MCF 10A (cell line): ENCODE results near the gene DNAH3. TPM values are rescaled to one million over a fixed set of nuclear protein-coding genes. Genes with fewer than 3 reads are reported as not detected.

Experiments used
- BruUV-seq: library from RNA; stranded (reverse); fragments of 400-500 nt; replicated peaks from 2 replicates; lab custom pipeline; 2021; lab: Mats Ljungman, UMichigan
- CTCF ChIA-PET: fragments of 300-600 bp; sonication (Branson Sonifier 250); formaldehyde crosslinking; extraction: SDS; loops from one replicate; lab custom pipeline; 2021; ENCODE audit warnings: antibody characterized with exemption, inconsistent platforms; lab: Yijun Ruan, JAX
- POLR2A ChIA-PET: fragments of 300-600, 350-650 bp; sonication (Branson Sonifier 250); formaldehyde crosslinking; extraction: SDS; loops from one replicate; lab custom pipeline; 2020; ENCODE audit warnings: antibody characterized with exemption, inconsistent platforms; lab: Yijun Ruan, JAX
- DNase-seq: peaks from one replicate; pipeline ENCODE4 v3.0.0-alpha.2; 2018; ENCODE audit not compliant: unreplicated experiment
- H3K27ac Mint-ChIP-seq: one replicate; pipeline ENCODE4 v1.8.0; 2022; ENCODE audit warnings: mild to moderate bottlenecking, low read depth, mixed read lengths; ENCODE audit not compliant: unreplicated experiment
- H3K27me3 Mint-ChIP-seq: one replicate; pipeline ENCODE4 v1.8.0; 2022; ENCODE audit warnings: mixed read lengths; ENCODE audit not compliant: insufficient read depth, unreplicated experiment
- H3K36me3 Mint-ChIP-seq: one replicate; pipeline ENCODE4 v1.8.0; 2022; ENCODE audit warnings: mild to moderate bottlenecking, moderate library complexity, mixed read lengths; ENCODE audit not compliant: insufficient read depth, unreplicated experiment
- H3K4me1 Mint-ChIP-seq: one replicate; pipeline ENCODE4 v1.8.0; 2022; ENCODE audit warnings: mixed read lengths; ENCODE audit not compliant: insufficient read depth, unreplicated experiment
- H3K4me3 Mint-ChIP-seq: one replicate; pipeline ENCODE4 v1.8.0; 2022; ENCODE audit warnings: mild to moderate bottlenecking, moderate library complexity, mixed read lengths; ENCODE audit not compliant: unreplicated experiment
- H3K9me3 Mint-ChIP-seq: one replicate; pipeline ENCODE4 v1.8.0; 2022; ENCODE audit warnings: mixed read lengths; ENCODE audit not compliant: unreplicated experiment
- intact Hi-C: fragments of 100-400 bp; cut with micrococcal nuclease; formaldehyde crosslinking; loops from 2 replicates; pipeline ENCODE4 v1.14.1; 2022
- total RNA-seq: library from RNA; stranded (reverse); gene quantifications from 2 replicates; pipeline ENCODE4 v1.2.3, GENCODE V29; 2022
- TF ChIP-seq, protein P1 (sequence below): fragments of 200-600 bp; IDR thresholded peaks from one replicate; pipeline ENCODE4 v1.8.0; 2022; ENCODE audit warnings: antibody characterized with exemption, mild to moderate bottlenecking; ENCODE audit not compliant: unreplicated experiment

DNAH3 gene
- total RNA-seq, 1 experiment from 2014 or later: not detected

DNA sequence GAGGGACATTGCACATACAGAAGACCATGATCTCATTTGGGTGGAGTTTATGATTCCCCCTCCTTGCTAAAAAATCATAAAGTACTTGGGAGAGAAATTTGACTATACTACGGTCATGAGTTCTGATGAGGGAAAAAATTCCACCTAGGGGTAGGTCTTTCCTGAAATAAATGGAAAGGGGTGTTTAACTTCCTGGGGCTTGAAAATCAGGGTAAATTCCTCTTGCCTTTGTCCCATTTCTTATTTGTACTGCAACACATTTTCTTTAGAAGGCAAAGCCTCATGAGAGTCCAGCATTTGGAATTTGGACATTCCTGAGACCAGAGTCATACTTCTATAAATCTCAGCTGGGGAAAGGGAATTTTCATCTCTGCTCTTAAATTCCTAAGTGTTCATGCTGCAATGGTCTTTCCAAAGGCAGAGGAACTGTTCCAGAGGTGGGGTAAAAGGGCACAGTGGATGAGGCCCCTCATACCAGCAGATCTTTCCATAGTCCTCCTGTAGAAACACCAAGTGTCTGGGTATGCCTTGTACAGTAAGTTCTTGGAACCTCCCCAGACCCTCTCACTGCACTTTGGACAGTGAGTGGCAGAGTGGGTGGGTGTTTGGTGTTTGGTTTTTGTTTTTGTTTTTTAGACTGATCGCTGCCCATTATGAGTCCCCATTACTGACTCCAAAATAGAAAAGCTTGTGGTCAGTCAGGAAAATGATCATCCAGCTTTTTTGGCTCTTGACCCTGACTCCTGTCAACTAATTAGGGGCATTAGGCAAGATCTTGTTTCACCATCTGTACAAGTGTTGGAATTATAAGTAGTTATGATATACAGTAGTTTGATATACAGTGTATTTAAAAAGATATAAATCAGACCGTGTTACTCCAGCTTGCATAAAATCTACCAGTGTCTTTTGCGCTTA is 244.0 kb downstream of the DNAH3 start:
- intact Hi-C loops: no loop called here
- H3K4me1 Mint-ChIP-seq: peaks cover 68% of the 10 kb centered on the region
- peak overlapping the region; percentile 86 for H3K27ac Mint-ChIP-seq
- ChIA-PET CTCF (interaction anchor here (0.6 to 4.4 kb wide), 3 partner anchors 56 to 138 kb away, joined by 4 to 33 read pairs (median 5); no protein-coding TSS in a partner anchor), POLR2A (interaction anchor here (0.6 to 16.0 kb wide), 6 partner anchors 8 to 395 kb away, joined by 3 to 343 read pairs (median 5); no protein-coding TSS in a partner anchor)
- H3K9me3 Mint-ChIP-seq: no peaks in the 10 kb centered on the region
- BruUV-seq: no TSS peak
- TF ChIP-seq, protein P1, sequence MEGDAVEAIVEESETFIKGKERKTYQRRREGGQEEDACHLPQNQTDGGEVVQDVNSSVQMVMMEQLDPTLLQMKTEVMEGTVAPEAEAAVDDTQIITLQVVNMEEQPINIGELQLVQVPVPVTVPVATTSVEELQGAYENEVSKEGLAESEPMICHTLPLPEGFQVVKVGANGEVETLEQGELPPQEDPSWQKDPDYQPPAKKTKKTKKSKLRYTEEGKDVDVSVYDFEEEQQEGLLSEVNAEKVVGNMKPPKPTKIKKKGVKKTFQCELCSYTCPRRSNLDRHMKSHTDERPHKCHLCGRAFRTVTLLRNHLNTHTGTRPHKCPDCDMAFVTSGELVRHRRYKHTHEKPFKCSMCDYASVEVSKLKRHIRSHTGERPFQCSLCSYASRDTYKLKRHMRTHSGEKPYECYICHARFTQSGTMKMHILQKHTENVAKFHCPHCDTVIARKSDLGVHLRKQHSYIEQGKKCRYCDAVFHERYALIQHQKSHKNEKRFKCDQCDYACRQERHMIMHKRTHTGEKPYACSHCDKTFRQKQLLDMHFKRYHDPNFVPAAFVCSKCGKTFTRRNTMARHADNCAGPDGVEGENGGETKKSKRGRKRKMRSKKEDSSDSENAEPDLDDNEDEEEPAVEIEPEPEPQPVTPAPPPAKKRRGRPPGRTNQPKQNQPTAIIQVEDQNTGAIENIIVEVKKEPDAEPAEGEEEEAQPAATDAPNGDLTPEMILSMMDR: no peak
- no peaks in the 10 kb centered on the region for H3K27me3 Mint-ChIP-seq
- H3K4me3 Mint-ChIP-seq: peak overlapping the region; percentile 55
- H3K36me3 Mint-ChIP-seq: no peaks in the 10 kb centered on the region
- DNase-seq: peak; percentile 63

DNA sequence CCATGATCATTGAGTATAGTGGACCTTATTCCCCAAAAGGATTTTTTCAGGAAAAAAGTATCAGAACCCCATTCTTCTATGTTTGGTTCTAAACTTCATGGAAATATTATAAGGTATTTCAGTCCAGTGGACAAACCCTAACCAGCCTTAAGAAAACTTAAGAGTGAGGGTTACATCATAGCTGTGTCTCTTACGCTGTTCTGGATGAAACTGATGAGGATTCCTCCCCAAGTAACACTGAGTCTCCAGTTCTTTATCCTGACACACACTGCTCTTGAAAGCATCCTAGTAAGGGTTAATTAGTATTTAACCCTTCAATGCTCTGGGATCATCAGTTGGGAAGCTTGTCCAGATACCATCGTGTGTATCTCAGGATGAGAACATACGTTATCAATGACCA is 245.1 kb downstream of the DNAH3 start:
- no TSS peak for BruUV-seq
- H3K36me3 Mint-ChIP-seq: peaks cover 5% of the 10 kb centered on the region
- CTCF ChIA-PET: interaction anchor here (0.7 to 4.4 kb wide), 2 partner anchors 55 to 99 kb away, joined by 5 to 33 read pairs; partner anchors contain the start of gene REXO5
- TF ChIP-seq, protein P1: no peak
- H3K27ac Mint-ChIP-seq: peak overlapping the region; percentile 86
- POLR2A ChIA-PET: interaction anchor here (3.3 to 16.0 kb wide), 3 partner anchors 8 to 54 kb away, joined by 17 to 343 read pairs (median 47); no protein-coding TSS in a partner anchor
- H3K4me3 Mint-ChIP-seq: peak overlapping the region; percentile 55
- H3K27me3 Mint-ChIP-seq: no peaks in the 10 kb centered on the region
- intact Hi-C loops: no loop called here
- peaks cover 64% of the 10 kb centered on the region for H3K4me1 Mint-ChIP-seq
- DNase-seq: no peak
- no peaks in the 10 kb centered on the region for H3K9me3 Mint-ChIP-seq

DNA sequence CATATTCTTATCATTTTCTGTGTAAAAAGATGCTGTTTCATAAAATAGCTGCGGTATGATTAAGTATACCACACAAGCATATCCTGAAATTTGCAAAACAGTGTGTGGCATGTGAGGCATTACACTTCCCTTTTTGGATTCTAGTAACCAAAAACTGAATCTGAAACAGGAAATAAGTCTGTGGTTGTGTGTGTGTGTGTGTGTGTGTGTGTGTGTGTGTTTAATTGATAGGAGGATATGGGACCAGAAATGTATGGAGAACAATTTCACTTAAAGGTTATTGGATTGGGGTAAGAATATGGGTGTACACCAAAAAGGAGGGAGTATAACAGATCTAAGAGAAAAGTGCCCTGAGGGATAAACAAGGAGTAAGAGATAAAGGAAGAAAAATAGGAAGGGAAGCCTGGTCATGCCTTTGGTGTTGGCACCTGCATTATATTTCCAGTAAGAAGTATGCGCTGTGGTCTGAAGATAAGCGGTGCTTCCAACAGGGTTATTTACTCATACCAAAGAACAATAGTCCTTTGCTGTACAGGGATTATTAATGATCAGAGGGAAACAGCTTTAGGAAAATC is 246.1 kb downstream of the DNAH3 start:
- no peaks in the 10 kb centered on the region for H3K27me3 Mint-ChIP-seq
- no TSS peak for BruUV-seq
- peak overlapping the region; percentile 79 for H3K27ac Mint-ChIP-seq
- TF ChIP-seq, protein P1: no peak
- ChIA-PET CTCF (interaction anchor here (4.4 kb wide), 1 partner anchor 54 kb away, joined by 33 read pairs; no protein-coding TSS in a partner anchor), POLR2A (interaction anchor here (0.7 to 16.0 kb wide), 8 partner anchors 9 to 396 kb away, joined by 3 to 343 read pairs (median 5); no protein-coding TSS in a partner anchor)
- peak; percentile 42 for DNase-seq
- peaks cover 59% of the 10 kb centered on the region for H3K4me1 Mint-ChIP-seq
- intact Hi-C loops: loop anchor here (5.0 kb wide), 2 partner anchors 178 to 398 kb away; no protein-coding TSS in a partner anchor
- H3K4me3 Mint-ChIP-seq: peak overlapping the region; percentile 4
- peaks cover 15% of the 10 kb centered on the region for H3K36me3 Mint-ChIP-seq
- no peaks in the 10 kb centered on the region for H3K9me3 Mint-ChIP-seq
